Esophagus squamous epithelium (tissue), 5 donors: ENCODE data around the gene RCE1. TPM values are rescaled to one million over a fixed set of nuclear protein-coding genes. Genes with fewer than 3 reads are reported as not detected.

Experiments used
- DNase-seq: peaks from one replicate; lab custom pipeline; 2025; lab: John Stamatoyannopoulos, UW
- H3K27ac ChIP-seq, 4 donors: fragments of 200-600 bp; sonication (generic); one replicate each; pipeline ENCODE4 v1.5.1; 2016 to 2019; ENCODE audit warnings: mild to moderate bottlenecking in 1 of 4
- H3K27me3 ChIP-seq, 4 donors: fragments of 200-600 bp; sonication (generic); 1 replicate in 3 of 4; 2 replicates in 1 of 4; pipeline versions ENCODE4 v1.5.1 to v1.6.0; 2017 to 2021; ENCODE audit warnings: antibody characterized with exemption in 1 of 4
- H3K36me3 ChIP-seq, 3 donors: fragments of 200-600 bp; sonication (generic); one replicate each; pipeline ENCODE4 v1.5.1; 2016 to 2019
- H3K4me1 ChIP-seq, 3 donors: fragments of 200-600 bp; sonication (generic); one replicate each; pipeline ENCODE4 v1.5.1; 2017 to 2019
- H3K4me3 ChIP-seq, 4 donors: fragments of 200-600 bp; sonication (generic); 1 replicate in 3 of 4; 2 replicates in 1 of 4; pipeline ENCODE4 v1.5.1; 2016 to 2019; ENCODE audit warnings: mild to moderate bottlenecking in 2 of 4, moderate library complexity in 1 of 4
- H3K9me3 ChIP-seq, 3 donors: fragments of 200-600 bp; sonication (generic); one replicate each; pipeline ENCODE4 v1.5.1; 2016 to 2019
- CTCF ChIP-seq, 6 experiments: fragments of 450-650 bp in 4 of 6; fragments of 200-600 bp in 2 of 6; sonication (generic) in 2 of 6; IDR thresholded peaks; one replicate each; pipeline ENCODE4 v1.5.1; 2016 to 2019; ENCODE audit warnings: antibody characterized with exemption in 6 of 6, mild to moderate bottlenecking in 4 of 6, moderate library complexity in 4 of 6
- POLR2A ChIP-seq, 4 donors: fragments of 450-650 bp; IDR thresholded peaks; one replicate each; pipeline ENCODE4 v1.6.1; 2017; ENCODE audit warnings: antibody characterized with exemption in 4 of 4, mild to moderate bottlenecking in 4 of 4, moderate library complexity in 3 of 4
- WGBS, 2 donors: methylation state at CpG; one replicate each; pipeline ENCODE4 v1.1.5; 2018; 5-methylcytosine and 5-hydroxymethylcytosine counted together
- intact Hi-C: fragments of 100-400 bp; cut with DNase I; formaldehyde crosslinking; loops from one replicate; pipeline ENCODE4 v1.15.0; 2022
- total RNA-seq, 4 donors: library from RNA; depleted of rRNA; stranded (reverse); fragments of >200 nt; gene quantifications; one replicate each; pipeline ENCODE4 v1.1.0, GENCODE V29; 2016
- donor health status: DM: yes; HTN: yes; CAD: no.

Gene RCE1
- total RNA-seq, 4 donors from 2014 or later: 8.9 to 29.7 (median 21.8) TPM

GRCh38 chr11:66850588-66851238 lies 7.5 kb downstream of the RCE1 start:
- Histone ChIP-seq H3K27me3 (no peaks in the 10 kb centered on the region), H3K27ac (no peak overlapping the region), H3K4me3 (no peak overlapping the region), H3K9me3 (no peaks in the 10 kb centered on the region), H3K4me1 (peaks cover 7 to 30% (median 7%) of the 10 kb centered on the region in 3 donors), H3K36me3 (peaks cover 0 to 53% (median 0%) of the 10 kb centered on the region in 3 donors)
- 80 to 85% methylated on average over 2 to 14 of the region's 23 CpGs for WGBS, 2 donors
- no peak for DNase-seq
- TF ChIP-seq POLR2A (IDR thresholded peaks at IDR 0.05) (no peak), CTCF (IDR thresholded peaks at IDR 0.05) (no peak)
- intact Hi-C loops: no loop called here

DNA sequence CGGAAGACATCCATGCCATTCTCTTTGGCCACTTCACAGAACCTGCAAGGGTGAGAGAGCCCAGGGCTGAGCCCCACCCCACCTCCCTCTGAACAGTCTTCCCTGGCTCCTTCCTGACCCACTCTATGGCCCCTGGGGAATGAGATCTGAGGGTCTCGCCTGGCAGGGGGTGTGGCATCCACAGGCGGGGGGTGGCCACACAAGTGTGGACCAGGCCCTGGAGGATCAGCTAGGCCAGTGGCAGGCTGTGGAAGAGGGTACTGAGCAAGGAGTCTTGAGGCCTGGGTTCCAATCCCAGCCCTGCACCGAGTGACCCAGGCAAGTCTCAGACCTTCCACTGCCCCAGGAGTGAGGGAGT lies 8.0 kb downstream of the RCE1 start:
- no peak for DNase-seq
- intact Hi-C loops: no loop called here

GRCh38 chr11:66851698-66852465 lies 8.6 kb downstream of the RCE1 start:
- 69 to 74% methylated on average over 9 to 13 of the region's 26 CpGs for WGBS, 2 donors
- peaks cover 0 to 41% (median 0%) of the 10 kb centered on the region in 3 donors for H3K36me3 ChIP-seq
- H3K27me3 ChIP-seq: no peaks in the 10 kb centered on the region
- no peak overlapping the region for H3K27ac ChIP-seq
- peaks cover 9 to 27% (median 12%) of the 10 kb centered on the region in 3 donors for H3K4me1 ChIP-seq
- H3K4me3 ChIP-seq: no peak overlapping the region
- intact Hi-C loops: no loop called here
- DNase-seq: no peak
- TF ChIP-seq POLR2A (IDR thresholded peaks at IDR 0.05) (no peak), CTCF (IDR thresholded peaks at IDR 0.05) (no peak)
- H3K9me3 ChIP-seq: no peaks in the 10 kb centered on the region

More for the DNA sequence above, 8.0 kb downstream of the RCE1 start:
- Histone ChIP-seq H3K9me3 (no peaks in the 10 kb centered on the region), H3K27ac (no peak overlapping the region), H3K27me3 (no peaks in the 10 kb centered on the region), H3K4me3 (no peak overlapping the region), H3K4me1 (peaks cover 9 to 30% (median 10%) of the 10 kb centered on the region in 3 donors), H3K36me3 (peaks cover 0 to 48% (median 0%) of the 10 kb centered on the region in 3 donors)
- 86% methylated on average over 3 of the region's 4 CpGs; no CpG with 5 or more reads in 1 of the 2 donors for WGBS, 2 donors
- TF ChIP-seq CTCF (IDR thresholded peaks at IDR 0.05) (no peak), POLR2A (IDR thresholded peaks at IDR 0.05) (no peak)

DNA sequence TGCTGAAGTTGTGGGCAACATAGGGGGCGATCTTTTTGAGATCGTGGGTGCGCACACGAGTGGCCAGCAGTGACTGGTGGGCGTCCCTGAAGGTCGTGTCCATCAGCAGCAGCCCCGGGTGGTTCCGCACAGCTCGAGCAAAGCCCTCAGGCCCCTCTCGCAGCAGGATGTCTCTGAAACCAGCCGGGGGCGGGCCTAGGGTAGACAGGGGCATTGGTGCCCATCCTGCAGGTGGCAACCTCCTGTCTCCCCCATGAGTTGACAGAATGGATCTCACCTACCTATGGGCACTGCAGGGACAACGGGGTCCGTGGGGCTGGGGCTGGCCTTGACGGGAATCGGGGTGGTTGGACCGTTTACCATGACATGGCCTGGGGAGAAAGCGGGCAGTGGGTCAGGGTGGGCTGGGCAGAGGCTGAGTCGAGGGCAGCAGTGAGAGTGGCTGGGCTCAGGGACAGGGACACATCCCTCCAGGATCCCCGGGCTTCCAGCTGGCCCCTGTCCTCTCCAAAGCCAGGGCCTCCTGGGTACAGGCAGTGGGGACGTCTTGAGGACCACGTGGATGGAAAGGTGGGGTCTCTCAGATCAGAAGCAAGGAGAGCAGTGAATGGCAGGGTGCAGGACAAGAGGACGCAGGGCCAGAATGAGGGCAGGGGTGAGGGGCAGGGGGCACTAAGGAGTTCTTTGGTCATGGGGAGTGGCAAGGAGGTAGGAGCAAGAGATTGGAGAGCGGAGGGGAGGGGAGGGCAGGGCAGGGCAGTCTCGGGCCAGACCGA lies 9.4 kb downstream of the RCE1 start:
- H3K36me3 ChIP-seq: peaks cover 0 to 33% (median 0%) of the 10 kb centered on the region in 3 donors
- H3K4me3 ChIP-seq: no peak overlapping the region
- DNase-seq: no peak
- H3K9me3 ChIP-seq: no peaks in the 10 kb centered on the region
- TF ChIP-seq CTCF (IDR thresholded peaks at IDR 0.05) (no peak), POLR2A (IDR thresholded peaks at IDR 0.05) (no peak)
- intact Hi-C loops: no loop called here
- H3K4me1 ChIP-seq: peaks cover 9 to 27% (median 20%) of the 10 kb centered on the region in 3 donors
- no peak overlapping the region for H3K27ac ChIP-seq
- WGBS, 2 donors: 83 to 88% methylated on average over 4 to 10 of the region's 26 CpGs
- H3K27me3 ChIP-seq: no peaks in the 10 kb centered on the region
